OCI-LY1 (cell line): ENCODE data around the gene RIN3.

Experiments
- CTCF ChIP-seq: fragments of 200-600 bp; sonication (generic), shearing (Covaris generic); IDR thresholded peaks from 2 replicates; pipeline ENCODE4 v1.5.1; 2017; ENCODE audit warnings: mild to moderate bottlenecking, antibody characterized with exemption, low read length, moderate library complexity, mixed read lengths
- EZH2 ChIP-seq: fragments of 200-600 bp; sonication (generic), shearing (Covaris generic); IDR thresholded peaks from 2 replicates; pipeline ENCODE4 v1.8.0; 2017; ENCODE audit warnings: borderline replicate concordance, mixed run types, mild to moderate bottlenecking, antibody characterized with exemption, low read length, moderate library complexity, mixed read lengths

GRCh38 chr14:92481386-92481785 is 32.2 kb upstream of the RIN3 start:
- TF ChIP-seq CTCF (no peak), EZH2 (no peak)
